Central memory CD8-positive, alpha-beta T cell (primary cell): ENCODE data around the gene SLAIN2.

Experiments
- ATAC-seq: fragments of 150-1000 bp; cut with Tn5 transposase; replicated peaks from 2 replicates; pipeline ENCODE4 v1.10.0; 2022; ENCODE audit warnings: mild to moderate bottlenecking, moderate FRiP score, moderate number of reproducible peaks; ENCODE audit not compliant: poor library complexity, severe bottlenecking; ENCODE audit errors: extremely low read depth
- DNase-seq, 2 donors: peaks; one replicate each; pipeline ENCODE4 v3.0.0; 2021; ENCODE audit warnings: low spot score in 2 of 2
- H3K27ac Mint-ChIP-seq: one replicate; pipeline ENCODE4 v1.8.0; 2022; ENCODE audit warnings: low read depth, mild to moderate bottlenecking, moderate library complexity, mixed read lengths
- H3K27me3 Mint-ChIP-seq: one replicate; pipeline ENCODE4 v1.8.0; 2022; ENCODE audit warnings: mixed read lengths
- H3K36me3 Mint-ChIP-seq: one replicate; pipeline ENCODE4 v1.8.0; 2022; ENCODE audit warnings: mild to moderate bottlenecking, moderate library complexity, mixed read lengths; ENCODE audit not compliant: insufficient read depth
- H3K4me1 Mint-ChIP-seq: one replicate; pipeline ENCODE4 v1.8.0; 2022; ENCODE audit warnings: mixed read lengths
- H3K4me3 Mint-ChIP-seq: one replicate; pipeline ENCODE4 v1.8.0; 2022; ENCODE audit warnings: mild to moderate bottlenecking, moderate library complexity, mixed read lengths
- H3K9me3 Mint-ChIP-seq: one replicate; pipeline ENCODE4 v1.8.0; 2022; ENCODE audit warnings: mixed read lengths

The SLAIN2 gene

DNA sequence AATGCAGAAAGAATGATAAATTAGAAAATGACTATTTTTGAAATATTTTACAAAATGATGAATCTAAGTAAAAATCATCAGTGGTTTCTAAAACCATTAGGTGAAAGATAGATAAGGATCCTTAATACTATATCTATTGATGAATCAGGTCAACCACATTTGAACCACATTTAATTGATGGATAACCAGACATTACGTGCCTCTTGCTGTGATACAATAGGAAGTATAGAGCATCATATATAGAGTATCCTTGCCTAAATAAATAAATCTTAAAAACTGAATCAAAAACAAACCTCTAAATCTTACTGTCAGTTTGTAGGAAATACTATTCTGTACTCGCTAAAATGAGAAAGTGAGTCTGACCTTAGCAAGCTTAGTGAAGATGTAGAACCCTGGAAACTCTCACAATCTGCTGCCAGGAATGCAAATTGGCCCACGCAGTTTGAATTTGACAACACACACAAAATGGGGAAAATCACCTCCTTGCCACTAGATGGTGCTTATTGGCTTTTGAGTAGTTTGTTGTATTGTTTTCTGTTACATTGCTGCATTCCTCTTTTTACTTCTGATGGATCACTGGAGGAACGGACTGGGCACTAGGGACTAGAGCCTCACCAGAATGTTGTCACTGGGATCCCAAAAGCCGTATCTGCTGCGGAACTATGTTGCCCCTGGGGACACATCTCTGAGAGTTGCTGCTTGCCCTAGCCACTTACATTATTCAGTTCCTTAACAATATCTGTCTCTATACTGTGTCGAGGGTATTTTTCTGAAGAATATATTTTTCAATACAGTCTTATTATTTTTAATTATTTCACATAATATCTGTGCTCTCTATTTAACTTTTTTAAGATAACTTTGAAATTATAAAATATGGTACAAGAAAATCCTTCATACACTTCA, 25.4 kb upstream of the SLAIN2 start:
- H3K4me3 Mint-ChIP-seq: no peak overlapping the region

DNA sequence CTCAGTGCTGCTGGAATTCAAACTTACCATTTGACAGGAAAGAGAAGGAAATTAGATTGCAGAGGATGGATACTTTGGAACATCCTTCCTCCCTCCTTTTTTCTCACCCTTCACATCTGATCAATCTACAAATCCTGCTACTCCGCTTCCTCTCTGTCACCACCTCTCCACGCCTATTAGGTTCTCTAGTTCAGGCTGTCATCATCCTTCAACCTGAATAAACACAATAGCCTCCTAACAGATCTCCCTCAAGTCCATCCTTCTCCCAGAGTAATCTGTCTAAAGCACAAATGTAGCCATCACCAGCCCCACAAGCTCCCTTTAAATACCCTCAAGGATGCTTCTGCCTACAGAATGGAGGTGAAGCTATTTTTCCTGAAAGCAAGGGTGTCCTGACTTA, 20.0 kb upstream of the SLAIN2 start:
- Mint-ChIP-seq H3K4me1 (no peaks in the 10 kb centered on the region), H3K27me3 (peaks cover 7% of the 10 kb centered on the region), H3K27ac (no peak overlapping the region), H3K36me3 (no peaks in the 10 kb centered on the region), H3K4me3 (no peak overlapping the region), H3K9me3 (no peaks in the 10 kb centered on the region)
- ATAC-seq: no peak
- DNase-seq: no peak

More for the DNA sequence above, 25.4 kb upstream of the SLAIN2 start:
- ATAC-seq (no peak), DNase-seq (no peak)
- no peaks in the 10 kb centered on the region for H3K27me3 Mint-ChIP-seq
- no peaks in the 10 kb centered on the region for H3K4me1 Mint-ChIP-seq
- H3K9me3 Mint-ChIP-seq: no peaks in the 10 kb centered on the region
- no peaks in the 10 kb centered on the region for H3K36me3 Mint-ChIP-seq
- H3K27ac Mint-ChIP-seq: no peak overlapping the region

DNA sequence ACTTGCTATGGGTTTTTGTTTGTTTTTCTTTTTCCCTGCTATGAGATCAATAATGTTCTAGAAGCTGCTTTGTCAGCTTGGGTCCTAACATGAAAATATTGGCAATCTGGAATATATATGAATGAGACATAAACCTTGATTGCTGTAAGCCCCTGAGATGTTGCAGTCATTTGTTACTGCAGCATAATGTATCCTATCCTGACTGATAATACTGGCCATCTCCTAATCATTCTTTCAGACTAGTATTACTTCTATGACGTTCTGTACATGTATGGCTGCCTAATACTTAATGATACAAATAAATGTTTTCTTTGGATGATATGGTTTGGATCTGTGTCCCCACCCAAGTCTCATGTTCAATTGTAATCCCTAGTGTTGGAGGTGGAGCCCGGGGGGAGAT, 19.3 kb upstream of the SLAIN2 start:
- no peak overlapping the region for H3K27ac Mint-ChIP-seq
- no peak overlapping the region for H3K4me3 Mint-ChIP-seq
- ATAC-seq: no peak
- no peaks in the 10 kb centered on the region for H3K36me3 Mint-ChIP-seq
- H3K9me3 Mint-ChIP-seq: no peaks in the 10 kb centered on the region
- H3K27me3 Mint-ChIP-seq: peaks cover 8% of the 10 kb centered on the region
- H3K4me1 Mint-ChIP-seq: no peaks in the 10 kb centered on the region
- no peak for DNase-seq

DNA sequence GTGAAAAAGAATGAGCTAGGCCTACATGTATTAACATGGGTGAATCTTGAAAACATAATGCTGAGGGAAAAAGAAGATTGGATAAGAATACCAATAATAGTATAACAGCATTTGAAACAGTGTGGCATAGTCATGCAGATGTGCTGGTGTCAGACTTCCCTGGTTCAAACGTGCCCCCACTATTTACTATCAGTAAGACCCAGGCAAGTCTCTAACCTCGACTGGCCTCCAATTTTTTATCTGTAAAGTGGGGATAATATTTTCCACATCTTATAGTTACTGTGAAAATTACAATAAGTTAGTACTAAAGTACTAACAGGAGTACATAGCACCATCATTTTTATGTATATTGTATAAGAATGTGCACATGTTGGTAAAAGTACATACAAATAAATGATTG, 17.0 kb upstream of the SLAIN2 start:
- Mint-ChIP-seq H3K9me3 (no peaks in the 10 kb centered on the region), H3K4me3 (no peak overlapping the region), H3K27me3 (peaks cover 28% of the 10 kb centered on the region), H3K36me3 (no peaks in the 10 kb centered on the region), H3K27ac (no peak overlapping the region), H3K4me1 (no peaks in the 10 kb centered on the region)
- DNase-seq (no peak), ATAC-seq (no peak)

DNA sequence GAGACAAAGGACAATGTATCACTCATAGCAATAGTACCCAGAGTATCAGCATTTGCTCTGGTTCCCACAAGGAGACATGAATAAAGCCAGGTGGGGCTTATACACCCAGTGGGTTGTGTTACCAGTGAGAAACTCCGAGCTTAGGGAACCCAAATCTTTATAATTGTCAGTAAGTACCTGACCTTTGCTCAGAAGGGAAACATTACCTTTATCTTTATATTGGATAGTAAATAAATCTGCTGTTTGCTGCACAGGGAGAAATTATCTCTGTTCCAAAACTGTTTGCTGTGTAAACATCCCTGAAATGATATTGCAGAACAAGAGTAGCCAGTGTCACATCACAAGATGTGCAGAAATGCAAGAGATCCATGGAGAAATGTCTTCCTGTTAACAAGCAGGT, 12.1 kb upstream of the SLAIN2 start:
- H3K4me1 Mint-ChIP-seq: no peaks in the 10 kb centered on the region
- DNase-seq (no peak), ATAC-seq (no peak)
- H3K27me3 Mint-ChIP-seq: peaks cover 31% of the 10 kb centered on the region
- H3K27ac Mint-ChIP-seq: no peak overlapping the region
- H3K9me3 Mint-ChIP-seq: no peaks in the 10 kb centered on the region
- no peaks in the 10 kb centered on the region for H3K36me3 Mint-ChIP-seq
- no peak overlapping the region for H3K4me3 Mint-ChIP-seq

DNA sequence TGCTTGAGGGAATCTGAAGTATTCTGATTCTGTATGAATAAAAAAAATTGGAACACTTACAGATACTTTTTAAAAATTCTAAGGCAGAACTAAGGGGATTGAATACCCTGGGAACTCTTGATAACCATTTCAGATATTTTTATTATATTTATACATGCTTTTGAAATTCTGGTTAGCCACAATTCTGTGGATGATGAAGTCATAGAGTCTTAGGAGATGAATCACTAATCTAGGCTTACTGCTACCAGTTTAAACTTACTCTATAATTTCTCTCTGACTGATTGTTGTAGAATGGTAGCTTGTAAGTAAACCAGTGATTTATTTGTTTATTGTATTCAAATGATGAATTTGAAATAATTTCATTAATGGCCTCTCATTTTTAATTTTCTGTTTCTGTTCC, 11.4 kb upstream of the SLAIN2 start:
- H3K27ac Mint-ChIP-seq: no peak overlapping the region
- no peak for ATAC-seq
- no peak for DNase-seq
- H3K9me3 Mint-ChIP-seq: no peaks in the 10 kb centered on the region
- H3K36me3 Mint-ChIP-seq: no peaks in the 10 kb centered on the region
- H3K4me3 Mint-ChIP-seq: no peak overlapping the region
- peaks cover 31% of the 10 kb centered on the region for H3K27me3 Mint-ChIP-seq
- no peaks in the 10 kb centered on the region for H3K4me1 Mint-ChIP-seq

DNA sequence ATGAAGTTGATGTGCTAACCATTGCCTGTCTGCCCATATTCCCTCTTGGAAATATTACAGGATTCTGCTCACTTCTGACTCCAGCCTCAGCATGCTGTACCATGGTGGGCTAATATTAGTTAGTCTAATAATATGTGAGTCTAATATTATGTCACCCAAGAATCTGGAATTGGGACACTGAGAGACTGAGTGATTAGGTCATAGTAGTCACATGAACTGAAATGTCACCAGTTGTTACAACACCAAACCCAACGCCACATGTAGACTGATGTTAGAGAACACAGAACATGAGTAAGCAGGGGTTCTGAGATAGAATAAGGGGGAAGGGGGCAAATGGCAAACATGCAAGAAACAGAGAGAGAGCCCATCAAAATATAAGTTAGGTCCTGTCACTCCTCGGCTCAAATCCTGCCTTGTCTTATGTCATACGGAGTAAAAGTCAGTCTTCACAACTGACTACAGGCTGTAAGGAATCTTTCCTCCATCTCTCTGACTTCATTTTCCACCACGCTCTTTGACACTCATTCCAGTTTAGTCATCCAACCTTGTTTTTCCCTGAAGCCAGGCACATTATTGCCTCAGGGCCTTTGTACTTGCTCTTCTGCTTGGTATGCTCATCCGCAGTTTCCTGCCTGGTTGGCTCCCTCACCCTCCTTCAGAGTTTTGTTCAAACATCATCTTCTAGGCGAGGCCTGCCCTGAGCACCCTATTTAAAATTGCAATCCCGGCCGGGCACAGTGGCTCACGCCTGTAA, 9.6 kb upstream of the SLAIN2 start:
- peaks cover 31% of the 10 kb centered on the region for H3K27me3 Mint-ChIP-seq
- H3K27ac Mint-ChIP-seq: no peak overlapping the region
- ATAC-seq: no peak
- H3K4me3 Mint-ChIP-seq: no peak overlapping the region
- H3K36me3 Mint-ChIP-seq: no peaks in the 10 kb centered on the region
- DNase-seq: no peak
- H3K4me1 Mint-ChIP-seq: no peaks in the 10 kb centered on the region
- no peaks in the 10 kb centered on the region for H3K9me3 Mint-ChIP-seq

DNA sequence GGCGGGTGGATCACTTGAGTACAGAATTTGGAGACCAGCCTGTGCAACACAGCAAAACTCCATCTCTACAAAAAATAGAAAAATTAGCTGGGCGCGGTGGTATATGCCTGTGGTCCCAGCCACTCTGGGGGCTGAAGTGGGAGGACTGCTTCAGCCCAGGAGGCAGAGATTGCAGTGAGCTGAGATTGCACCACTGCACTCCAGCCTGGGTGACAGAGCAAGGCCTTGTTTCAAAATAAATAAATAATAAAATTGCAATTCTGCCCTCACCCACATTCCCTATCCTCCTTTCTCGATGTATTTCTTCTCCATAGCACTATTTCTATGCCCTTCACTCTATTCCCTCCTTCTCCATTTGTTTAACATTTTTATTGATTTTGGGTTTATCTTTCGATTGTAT, 8.7 kb upstream of the SLAIN2 start:
- ATAC-seq (no peak), DNase-seq (no peak)
- Mint-ChIP-seq H3K9me3 (no peaks in the 10 kb centered on the region), H3K4me1 (no peaks in the 10 kb centered on the region), H3K4me3 (no peak overlapping the region), H3K36me3 (no peaks in the 10 kb centered on the region), H3K27me3 (peaks cover 24% of the 10 kb centered on the region), H3K27ac (no peak overlapping the region)

DNA sequence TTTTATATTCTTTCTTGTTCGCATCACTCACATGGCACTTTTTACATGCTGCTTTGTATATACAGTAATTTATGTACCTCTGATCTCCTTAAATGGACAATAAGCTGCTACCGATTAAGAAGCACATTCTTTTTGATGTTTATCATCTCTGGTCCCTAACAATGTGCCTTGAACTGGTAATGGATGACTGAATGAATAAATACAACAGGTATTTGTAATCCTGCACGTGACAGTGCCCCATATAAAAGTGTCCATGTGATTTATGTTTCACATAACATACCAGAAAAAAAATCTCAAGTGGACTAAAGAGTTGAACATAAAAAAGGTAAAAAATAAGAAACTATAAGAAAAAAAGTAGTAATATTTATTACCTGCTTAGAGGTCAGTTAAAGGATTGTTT, 7.7 kb upstream of the SLAIN2 start:
- Mint-ChIP-seq H3K4me3 (no peak overlapping the region), H3K4me1 (no peaks in the 10 kb centered on the region), H3K9me3 (no peaks in the 10 kb centered on the region), H3K27me3 (peaks cover 14% of the 10 kb centered on the region), H3K36me3 (no peaks in the 10 kb centered on the region), H3K27ac (no peak overlapping the region)
- no peak for ATAC-seq
- DNase-seq: no peak

DNA sequence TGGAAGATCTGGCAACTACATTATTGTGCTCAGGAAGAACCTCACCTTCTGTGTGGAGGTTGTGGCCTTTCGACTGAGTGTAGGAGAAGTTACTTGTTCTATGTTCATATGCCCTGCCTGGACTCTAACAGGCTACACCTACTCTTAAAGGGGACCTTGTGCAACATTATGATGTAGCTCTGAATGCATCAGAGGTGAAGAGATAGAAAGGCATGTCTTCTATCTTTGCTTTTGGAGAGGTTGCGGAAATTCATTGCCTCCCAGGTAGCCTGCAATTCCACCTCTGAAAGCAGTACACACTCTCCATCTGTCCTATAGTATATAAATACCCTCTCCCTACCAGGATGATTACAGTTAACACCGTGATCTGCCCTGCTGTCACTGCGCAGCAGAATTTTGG, 7.1 kb upstream of the SLAIN2 start:
- Mint-ChIP-seq H3K4me3 (no peak overlapping the region), H3K9me3 (no peaks in the 10 kb centered on the region), H3K27me3 (peaks cover 10% of the 10 kb centered on the region), H3K4me1 (no peaks in the 10 kb centered on the region), H3K36me3 (no peaks in the 10 kb centered on the region), H3K27ac (no peak overlapping the region)
- no peak for DNase-seq
- ATAC-seq: no peak

DNA sequence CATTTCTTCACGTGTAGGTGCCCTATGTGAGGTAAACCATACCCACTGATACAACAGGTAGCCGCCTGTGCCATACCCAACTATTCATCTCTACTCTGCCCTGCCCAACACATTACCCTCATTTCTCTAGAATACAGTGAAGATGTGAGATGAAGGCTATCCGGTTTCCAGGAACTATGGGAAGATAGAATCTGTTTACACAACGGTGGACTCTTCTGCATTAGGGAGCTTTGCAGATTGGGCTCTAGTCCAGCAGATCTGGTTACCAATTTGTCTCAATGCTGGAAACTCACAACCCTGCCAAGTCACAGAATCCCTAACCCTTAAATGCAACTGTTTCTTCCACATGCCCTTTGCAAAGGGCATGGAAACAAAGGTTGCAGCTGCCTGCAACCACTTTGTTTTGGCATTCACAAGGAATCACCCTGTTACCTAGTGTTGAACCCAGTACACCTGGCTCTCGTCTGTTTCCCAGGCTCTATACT, 6.4 kb upstream of the SLAIN2 start:
- Mint-ChIP-seq H3K9me3 (no peaks in the 10 kb centered on the region), H3K36me3 (no peaks in the 10 kb centered on the region), H3K4me1 (peaks cover 1% of the 10 kb centered on the region), H3K27me3 (peaks cover 10% of the 10 kb centered on the region), H3K27ac (no peak overlapping the region), H3K4me3 (no peak overlapping the region)
- no peak for ATAC-seq
- no peak for DNase-seq

DNA sequence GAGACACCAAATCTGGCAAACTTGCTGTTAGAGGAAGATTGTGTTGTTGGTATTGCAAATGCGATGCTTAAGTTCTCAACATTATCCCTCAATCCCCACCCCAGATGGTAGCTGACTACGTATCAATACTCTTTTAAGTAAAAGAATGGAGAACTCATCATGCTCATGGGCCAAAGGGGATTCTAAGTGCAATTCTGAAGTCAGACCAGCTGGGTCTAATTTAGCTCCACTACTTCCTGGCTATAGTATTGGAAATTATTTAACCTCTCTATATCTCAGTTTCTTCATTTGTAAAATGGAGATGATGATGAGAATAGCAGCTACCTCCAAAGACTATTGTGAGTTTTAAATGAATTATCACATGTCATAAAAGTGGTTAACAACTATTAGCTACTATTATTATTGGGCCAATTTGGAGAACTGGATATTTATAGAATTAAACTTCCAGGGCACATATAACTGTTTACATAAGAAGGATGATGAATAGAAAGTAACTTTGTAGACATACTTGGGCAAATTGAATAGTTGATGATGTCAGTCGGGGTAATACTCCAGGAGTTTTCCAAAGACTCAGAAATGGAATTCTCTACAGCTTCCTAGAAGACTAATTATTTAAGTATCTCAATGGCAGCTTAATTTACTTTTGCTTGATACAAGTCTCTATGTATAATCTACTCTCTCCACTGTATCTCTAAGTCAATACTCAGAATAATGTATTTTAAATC, 5.0 kb upstream of the SLAIN2 start:
- H3K27ac Mint-ChIP-seq: no peak overlapping the region
- H3K9me3 Mint-ChIP-seq: no peaks in the 10 kb centered on the region
- peaks cover 2% of the 10 kb centered on the region for H3K36me3 Mint-ChIP-seq
- ATAC-seq: no peak
- H3K27me3 Mint-ChIP-seq: peaks cover 10% of the 10 kb centered on the region
- no peak overlapping the region for H3K4me3 Mint-ChIP-seq
- H3K4me1 Mint-ChIP-seq: peaks cover 7% of the 10 kb centered on the region
- no peak for DNase-seq
